Stimulated activated naive CD8-positive, alpha-beta T cell treated with anti-CD3 and anti-CD28 coated beads, Interleukin-15, Interleukin-2, amounts not matched to agents 100 U/mL and 50 U/mL, for 24 hours (primary cell): ENCODE results near the gene VPS26A.

Source experiments
- ATAC-seq: fragments of 150-1000 bp; cut with Tn5 transposase; one replicate; pipeline ENCODE4 v1.10.0; 2021
- DNase-seq: peaks from one replicate; pipeline ENCODE4 v3.0.0; 2021

VPS26A gene

DNA sequence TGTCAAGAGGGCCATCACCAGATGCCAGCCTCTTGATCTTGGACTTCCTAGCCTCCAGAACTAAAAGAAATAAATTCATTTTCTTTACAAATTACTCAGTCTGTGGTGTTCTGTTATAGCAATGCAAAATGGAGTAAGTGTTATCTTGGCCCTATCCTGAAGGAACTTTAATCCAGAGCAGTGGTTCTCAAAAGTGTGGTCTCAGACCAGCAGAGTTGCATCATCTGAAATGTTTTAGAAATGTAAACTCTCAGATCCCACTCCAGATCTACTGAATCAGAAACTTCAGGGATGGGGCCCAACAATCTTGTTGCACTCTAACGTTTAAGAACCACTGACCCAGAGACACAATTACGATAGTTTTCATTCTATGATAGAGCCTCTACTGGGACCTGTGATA is 52.8 kb downstream of the VPS26A start:
- DNase-seq (no peak), ATAC-seq (no peak)

DNA sequence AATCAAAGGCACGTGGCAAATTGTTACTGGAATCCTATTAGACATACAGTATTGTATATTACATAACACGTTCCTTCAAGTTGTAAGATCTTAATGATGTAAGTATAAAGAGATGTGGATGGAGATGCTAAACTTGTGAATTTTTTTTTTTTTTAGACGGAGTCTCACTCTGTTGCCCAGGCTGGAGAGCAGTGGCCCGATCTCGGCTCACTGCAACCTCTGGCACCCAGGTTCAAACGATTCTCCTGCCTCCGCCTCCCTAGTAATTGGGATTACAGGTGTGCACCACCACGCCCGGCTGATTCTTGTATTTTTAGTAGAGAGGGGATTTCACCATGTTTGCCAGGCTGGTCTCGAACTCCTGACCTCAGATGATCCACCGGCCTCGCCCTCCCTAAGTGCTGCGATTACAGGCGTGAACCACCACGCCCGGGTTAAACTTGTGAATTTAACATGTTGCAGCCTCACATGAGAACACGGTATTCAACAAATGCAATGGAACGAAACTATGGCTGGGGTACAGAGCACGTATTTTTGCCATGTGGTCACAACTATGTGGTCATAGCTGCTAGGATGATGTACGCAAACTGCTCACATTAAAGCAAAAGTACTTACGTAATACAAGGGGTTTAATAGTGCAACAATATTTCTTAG is 55.2 kb downstream of the VPS26A start:
- peak; percentile 23 for DNase-seq

DNA sequence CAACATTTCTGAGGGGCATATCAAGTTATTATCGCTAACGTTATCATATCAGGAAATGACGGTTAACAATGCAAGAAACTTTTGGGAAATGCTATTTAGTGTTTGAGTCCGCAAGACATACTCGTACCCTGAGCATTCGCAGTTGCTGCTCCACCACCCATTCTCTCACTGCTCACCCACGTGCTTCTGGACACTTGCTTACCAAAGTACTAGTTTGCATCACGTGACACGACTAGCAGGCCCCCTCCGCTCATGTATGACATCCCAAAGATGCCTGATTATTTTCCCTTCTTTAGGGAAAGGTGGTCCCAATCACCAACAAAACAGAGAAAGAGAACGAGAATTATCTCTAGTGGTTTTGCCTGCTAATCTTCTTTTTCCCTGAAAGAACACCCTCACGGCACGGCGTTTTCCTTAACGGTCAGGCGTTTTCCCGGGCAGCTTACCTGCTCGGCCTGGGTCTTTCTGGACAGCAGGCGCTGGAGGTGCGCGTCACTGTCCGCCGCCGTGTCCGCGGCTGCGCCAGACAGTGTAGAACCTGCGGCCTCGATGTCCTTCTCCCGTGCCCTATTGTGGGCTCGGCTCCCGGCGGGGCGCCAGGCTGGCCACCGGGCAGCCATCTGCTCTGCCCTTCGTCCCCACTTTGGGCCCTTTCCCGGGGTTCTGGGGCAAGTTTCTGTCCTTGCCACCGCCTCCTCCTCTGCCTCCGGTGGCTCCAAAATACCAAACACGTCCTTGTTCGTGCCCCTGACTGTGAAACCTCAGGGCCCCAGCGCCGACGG is 56.0 kb downstream of the VPS26A start, which contains the start of gene SUPV3L1:
TSS of gene SUPV3L1 (plus strand) at position 492 of the 782 bp plus-strand sequence. CDS start at position 550, 58 bp downstream.
- ATAC-seq = peak; percentile 82
- peak; percentile 90 for DNase-seq

More for the DNA sequence above, 55.2 kb downstream of the VPS26A start:
- ATAC-seq = peak; percentile 16

DNA sequence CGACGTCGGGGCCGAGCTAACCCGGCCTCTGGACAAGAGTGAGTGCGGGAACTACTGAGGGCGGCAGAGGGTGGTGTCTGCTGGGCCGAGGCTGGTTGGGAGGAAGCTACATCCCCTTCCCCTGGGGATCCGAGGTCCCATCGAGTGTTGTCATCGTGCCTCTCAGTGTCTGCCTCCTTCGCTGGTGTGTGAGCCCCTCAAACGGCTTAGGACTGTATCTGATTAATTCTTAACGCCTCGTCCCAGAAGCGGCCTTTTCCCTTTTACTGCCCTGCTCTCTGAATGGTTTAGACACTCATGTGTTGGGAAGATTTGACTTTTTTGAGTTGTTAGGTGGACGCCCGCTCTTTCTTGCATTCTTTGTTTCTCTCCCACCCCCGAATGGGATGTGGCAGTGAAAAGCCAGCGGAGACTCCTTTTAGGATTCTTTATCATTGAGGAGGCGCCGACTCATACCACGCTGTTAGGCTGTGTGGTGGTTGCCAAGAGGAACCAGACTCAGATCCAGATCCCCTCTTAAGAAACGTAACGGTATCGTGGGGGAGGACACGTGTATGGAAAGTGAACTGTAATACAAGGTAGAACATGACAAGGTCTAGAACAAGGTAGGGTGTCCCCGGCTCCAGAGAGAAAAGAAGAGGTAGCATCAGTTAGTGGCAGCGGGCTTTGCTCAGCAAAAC is 56.7 kb downstream of the VPS26A start:
- peak; percentile 47 for ATAC-seq
- DNase-seq = peak; percentile 19

DNA sequence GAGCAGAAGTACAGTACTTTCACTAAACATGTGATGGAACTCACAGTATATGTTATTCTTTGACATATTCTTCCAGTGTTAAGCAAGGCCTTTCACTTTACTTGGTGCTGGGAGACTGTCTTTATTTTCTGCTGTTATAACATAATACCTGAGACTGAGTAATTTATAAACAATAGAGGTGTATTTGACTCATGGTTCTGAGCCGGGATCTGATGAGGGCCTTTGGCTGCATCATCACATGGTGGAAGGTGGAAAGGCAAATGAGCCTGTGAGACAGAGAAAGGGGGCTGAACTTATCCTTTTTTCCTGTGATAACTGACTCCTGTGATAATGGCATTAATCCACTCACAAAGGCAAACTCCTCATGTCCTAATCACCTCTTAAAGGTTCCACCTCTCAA is 57.5 kb downstream of the VPS26A start:
- DNase-seq (no peak), ATAC-seq (no peak)

DNA sequence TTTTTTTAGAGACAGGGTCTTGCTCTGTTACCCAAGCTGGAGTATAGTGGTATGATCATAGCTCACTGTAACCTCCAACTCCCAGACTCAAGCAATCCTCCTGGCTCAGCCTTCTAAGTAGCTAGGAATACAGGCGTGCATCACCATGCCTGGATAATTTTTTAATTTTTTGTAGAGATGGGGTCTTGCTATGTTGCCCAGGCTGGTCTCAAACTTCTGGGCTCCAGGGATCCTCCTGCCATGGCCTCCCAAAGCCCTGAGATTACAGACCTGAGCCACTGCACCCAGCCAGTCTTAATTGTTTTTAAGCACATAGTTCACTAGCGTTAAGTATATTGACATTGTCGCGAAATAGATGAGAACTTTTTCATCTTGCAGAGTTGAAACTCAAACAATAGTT is 58.0 kb downstream of the VPS26A start:
- DNase-seq (no peak), ATAC-seq (no peak)

DNA sequence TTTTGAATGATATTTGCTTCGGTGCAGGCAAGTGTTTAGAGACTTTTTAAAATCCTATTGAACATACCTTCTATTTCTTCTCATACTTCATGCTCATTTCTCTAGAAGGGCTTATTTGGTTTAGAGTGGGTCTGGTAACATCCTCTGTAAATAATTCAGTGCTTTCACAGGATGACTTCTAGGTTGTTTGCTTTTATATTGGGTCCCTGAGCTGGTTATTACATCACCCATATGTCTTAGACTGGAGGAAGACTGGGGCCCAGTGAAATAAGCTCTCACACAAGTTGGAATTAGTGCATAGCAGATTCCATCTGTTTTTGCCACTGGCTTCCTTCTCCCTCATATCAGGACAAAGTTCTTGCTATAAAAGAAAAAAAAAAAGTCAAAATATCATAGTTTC is 62.5 kb downstream of the VPS26A start:
- ATAC-seq = no peak
- DNase-seq = no peak

DNA sequence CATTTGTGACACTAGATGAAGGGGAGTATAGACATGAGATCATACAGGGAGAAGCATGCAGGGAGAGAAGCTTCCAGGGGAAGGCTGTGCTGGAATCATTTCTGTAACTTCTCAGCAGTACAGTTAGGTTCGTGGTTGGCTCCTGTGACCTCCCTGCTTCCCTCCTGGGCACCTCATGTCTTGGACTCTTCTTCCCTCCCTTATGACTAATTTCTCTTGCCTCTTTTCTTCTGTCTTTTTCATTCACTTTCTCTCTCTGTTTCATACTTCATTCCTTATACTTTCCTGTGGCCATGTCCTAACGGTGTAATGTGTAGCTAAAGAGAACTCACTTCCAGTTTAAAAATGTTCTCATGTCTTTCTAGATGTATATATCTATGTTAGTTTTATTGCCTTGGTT is 77.1 kb downstream of the VPS26A start:
- ATAC-seq = no peak
- no peak for DNase-seq

DNA sequence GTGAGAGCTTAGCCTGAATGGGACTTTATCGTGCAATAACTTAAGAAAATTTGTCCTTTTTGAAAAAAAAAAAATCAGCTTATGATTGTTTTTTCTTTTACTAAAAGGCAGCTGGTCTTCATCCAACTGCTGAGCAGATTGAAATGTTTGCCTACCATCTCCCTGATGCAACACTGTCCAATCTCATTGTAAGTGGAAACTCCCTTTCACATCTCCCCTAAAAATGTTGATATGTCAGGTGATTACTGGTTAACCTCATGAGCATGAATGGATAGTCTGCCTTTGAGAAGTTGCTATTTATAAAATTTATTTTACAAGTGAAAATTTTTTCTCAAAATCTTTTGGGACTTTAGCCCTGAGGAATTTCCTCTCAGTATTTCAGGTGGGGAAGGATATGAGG is 78.4 kb downstream of the VPS26A start:
- ATAC-seq (peak; percentile 44), DNase-seq (no peak)

DNA sequence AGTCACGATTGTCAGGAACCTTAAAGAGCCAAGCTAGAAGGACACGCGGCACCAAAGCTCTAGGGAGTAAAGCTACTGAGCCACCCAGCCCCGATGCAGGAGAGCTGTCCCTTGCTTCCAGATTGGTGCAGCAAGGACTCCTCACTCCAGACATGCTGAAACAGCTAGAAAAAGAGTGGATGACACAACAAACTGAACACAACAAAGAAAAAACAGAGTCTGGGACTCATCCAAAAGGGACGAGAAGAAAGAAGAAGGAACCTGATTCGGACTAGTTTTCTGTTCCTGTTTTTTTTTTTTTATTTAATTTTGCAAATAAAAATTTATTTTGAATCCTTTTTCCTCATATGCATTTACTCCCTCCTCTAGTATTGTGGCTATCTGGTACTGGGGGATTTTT is 84.8 kb downstream of the VPS26A start:
- no peak for DNase-seq
- no peak for ATAC-seq

DNA sequence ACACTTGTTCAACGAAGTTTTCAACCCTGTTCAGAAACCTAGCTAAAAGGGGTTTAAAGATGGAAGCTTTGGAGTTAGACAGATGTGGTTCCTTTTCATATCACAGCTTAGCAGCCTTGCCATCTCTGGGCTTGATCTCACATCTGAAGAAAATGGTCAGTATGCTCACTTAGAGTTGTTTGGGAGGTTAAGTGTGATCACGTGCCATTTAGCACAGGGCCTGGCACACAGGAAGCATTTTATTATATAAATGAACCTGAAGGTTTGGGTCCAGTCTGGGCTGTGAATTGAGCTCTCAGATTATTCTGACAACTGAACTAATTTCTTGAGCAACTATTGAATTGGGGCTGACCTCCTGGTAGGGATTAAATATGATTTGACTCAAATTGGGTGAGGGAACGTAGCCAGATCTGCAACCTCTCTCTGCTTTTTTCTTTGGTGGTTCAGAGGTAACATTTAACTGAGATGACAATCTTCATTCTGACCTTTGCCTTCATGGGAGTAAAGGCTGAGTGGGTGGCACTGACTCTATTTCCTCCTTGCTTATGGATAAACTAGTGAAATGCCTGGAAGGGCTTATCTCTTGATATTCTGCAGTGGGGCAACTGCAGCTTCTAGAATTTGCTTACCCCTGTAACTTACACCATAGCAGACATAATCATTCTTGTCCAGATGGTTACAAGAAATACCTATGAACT is 86.0 kb downstream of the VPS26A start:
- ATAC-seq (peak; percentile 60), DNase-seq (no peak)

DNA sequence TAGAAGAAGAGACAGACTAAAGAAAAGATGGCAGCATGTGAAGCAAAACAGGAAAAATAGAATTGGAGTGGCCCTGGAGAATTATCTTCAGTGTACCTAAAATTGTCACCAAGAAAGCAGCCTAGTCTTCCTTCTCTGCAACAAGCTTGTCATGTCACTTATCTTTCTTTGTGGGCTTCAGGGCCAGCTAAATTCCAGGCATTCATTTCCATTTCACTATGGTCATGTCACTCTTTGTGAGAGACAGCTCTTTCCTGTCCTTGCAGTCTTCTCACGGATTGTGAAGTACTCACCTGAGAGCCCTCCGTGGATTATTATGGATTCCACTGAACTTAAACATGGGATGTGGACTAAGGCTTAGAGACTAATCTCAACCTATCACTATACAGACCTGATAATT is 87.1 kb downstream of the VPS26A start:
- DNase-seq (no peak), ATAC-seq (no peak)

DNA sequence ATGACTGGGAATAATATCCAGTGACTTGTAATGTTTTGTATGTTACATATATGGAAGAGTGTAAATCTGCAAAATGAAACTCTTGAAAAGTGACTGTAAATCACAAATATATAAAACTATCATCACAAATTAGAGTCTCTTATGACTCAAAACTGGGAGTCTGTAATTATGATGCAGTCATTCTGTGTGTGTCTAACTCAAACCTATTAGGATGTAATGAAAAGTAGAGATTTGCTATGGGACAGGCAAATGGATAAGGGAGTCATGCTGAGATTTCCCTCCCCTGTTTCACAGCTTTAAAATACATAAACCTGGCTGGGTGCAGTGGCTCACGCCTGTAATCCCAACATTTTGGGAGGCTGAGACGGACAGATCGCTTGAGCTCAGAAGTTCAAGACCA is 87.5 kb downstream of the VPS26A start:
- no peak for ATAC-seq

DNA sequence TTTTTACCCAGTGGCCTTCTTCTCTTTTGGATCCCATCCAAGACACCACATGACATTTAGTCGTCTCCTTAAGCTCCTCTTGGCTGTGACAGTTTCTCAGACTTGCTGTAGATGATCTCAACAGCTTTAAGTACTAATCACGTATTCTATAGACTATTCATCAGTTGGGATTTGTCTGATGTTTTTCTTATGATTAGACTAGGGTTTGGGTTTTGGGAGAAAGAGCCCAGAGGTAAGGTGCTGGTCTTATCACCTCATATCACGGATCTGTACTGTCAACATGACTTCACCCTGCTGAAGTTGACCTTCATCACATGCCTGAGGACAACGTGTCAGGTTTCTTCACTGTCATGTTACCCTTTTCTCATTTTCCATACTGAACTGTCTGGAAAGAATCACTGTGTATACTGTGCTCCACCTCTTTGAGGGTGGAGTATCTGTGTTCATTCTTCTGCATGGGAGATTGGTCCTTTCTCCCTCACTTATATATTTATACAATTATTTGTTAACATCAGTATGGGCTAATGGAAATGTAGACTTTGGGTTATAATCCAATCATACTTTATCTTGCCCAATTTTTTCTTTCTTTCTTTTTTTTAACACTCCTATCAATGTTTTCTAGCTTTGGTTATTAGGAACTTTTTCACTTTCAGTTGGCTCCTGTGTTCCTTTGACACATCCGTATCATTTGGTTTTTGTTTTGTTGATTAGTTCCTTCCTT is 89.8 kb downstream of the VPS26A start:
- ATAC-seq (peak; percentile 47), DNase-seq (no peak)

More for the DNA sequence above, 87.5 kb downstream of the VPS26A start:
- no peak for DNase-seq

DNA sequence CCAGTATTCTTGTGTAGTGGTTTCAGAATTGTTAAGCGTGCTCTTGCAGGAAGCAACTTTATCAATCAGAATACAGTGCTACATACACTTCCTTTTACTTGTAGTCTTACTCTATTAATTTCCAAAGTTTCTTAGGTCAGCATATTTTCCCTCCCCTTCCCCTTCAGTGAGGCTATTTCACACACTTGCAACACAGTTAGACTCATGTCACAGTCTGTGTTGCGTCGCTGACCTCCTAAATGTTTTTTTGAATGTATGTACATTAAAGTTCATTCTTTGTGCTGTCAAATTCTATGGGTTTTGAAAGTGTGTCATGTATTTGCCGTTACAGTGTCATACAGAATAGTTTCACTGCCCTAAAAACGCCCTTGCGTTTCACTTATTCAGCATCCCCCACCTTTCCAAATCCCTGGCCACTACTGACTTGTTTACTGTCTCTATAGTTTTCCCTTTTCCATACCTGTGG is 90.7 kb downstream of the VPS26A start:
- no peak for DNase-seq
- ATAC-seq = no peak

DNA sequence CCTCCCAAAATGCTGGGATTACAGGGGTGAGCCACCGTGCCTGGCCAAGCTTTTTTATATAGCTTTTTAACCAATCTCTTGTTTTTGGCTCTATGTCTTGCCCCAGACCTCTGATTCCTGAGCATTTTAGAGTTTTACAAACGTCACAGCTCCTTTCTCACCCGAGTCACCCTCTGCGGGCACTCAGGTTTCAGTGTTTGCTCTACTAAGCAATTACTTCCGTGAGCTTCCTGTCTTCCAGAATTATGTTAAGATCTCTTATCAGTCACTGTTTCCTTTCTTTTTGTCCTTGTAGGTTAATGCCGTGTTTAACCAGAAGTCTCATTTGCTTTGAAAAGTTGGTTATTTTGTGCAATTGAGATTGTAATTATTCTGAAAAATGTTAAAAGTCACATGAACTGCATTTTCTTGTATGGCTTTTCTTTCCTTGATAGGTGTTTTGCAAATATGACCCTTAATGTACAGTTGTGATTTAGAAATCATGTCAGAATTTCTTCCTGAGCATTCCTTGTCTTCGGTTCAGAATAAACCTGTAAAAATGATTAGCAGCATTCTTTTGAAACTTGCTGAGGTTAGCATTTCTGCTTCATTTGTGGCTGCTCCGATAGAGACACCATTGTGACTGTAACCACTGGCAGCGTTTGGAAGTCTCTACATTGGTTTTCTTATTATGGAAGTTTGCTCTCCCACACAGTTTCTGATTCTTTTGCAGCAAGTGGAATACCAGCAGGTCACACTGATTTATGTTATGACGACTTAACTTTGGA is 91.6 kb downstream of the VPS26A start:
- ATAC-seq = peak; percentile 61

DNA sequence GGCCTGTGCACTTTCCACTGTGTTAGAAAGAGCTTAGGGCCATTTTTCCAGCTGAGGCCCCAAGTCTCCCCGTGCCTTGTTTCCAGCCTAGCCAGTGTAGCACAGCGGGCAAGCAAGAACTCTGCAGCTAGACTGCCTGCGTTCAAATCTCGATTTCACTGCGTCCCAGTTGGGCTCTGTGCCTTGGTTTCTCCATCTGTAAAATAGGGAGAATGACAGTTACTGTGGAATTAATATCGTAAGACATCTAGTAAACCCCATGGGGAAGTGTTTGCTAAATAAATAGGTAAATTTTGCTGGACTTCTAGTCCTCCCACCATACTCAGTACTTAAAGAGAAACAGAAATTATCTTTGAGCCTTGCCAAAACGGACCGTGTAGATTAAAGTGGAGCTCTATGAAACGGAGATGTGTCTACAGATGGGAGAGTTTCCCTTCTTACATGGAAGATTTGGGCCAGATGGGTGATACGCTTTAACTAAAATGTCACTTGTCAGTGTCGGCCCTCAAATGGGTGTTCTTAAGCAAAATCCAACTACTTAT is 92.7 kb downstream of the VPS26A start:
- no peak for ATAC-seq
- no peak for DNase-seq

More for the DNA sequence above, 91.6 kb downstream of the VPS26A start:
- no peak for DNase-seq

DNA sequence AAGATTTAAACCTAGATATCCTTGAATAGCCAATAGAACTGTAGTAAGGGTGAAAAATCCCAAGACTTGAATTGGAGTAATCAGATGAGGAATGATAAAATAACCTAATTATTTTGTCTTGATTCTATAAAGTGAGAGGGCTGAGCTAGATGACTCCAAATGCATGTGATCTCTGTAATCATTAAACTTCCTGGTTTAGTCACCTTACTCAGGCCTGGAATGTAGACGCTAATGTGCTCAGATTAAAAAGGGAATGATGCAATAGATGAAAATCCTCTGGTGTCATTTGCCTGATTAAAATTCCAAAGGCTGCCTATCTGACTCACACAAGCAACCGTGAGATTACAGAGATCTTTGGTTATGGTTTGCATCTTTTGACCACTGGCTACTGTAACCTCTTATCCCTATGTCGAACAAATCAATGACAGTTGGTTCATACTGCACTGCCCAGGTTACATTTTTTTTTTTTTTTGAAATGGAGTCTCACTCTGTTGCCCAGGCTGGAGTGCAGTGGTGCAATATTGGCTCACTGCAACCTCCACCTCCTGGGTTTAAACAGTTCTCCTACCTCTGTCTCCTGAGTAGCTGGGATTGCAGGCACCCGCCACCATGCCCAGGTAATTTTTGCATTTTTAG is 93.3 kb downstream of the VPS26A start:
- no peak for DNase-seq
- ATAC-seq = no peak

DNA sequence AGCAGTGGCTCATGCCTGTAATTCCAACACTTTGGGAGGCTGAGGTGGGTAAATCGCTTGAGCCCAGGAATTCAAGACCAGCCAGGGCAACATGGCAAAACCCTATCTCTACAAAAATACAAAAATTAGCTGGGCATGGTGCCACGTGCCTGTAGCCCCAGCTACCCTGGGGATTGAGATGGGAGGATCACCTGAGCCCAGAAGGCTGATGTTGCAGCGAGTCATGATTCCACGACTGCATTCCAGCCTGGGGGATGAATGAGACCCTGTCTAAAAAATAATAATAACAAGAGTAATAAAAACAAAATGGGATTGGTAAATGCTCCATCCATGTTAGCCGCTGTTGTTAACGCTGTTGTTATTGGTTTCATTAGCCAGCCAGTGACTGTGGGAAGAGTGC is 94.9 kb downstream of the VPS26A start:
- DNase-seq = no peak
- no peak for ATAC-seq

DNA sequence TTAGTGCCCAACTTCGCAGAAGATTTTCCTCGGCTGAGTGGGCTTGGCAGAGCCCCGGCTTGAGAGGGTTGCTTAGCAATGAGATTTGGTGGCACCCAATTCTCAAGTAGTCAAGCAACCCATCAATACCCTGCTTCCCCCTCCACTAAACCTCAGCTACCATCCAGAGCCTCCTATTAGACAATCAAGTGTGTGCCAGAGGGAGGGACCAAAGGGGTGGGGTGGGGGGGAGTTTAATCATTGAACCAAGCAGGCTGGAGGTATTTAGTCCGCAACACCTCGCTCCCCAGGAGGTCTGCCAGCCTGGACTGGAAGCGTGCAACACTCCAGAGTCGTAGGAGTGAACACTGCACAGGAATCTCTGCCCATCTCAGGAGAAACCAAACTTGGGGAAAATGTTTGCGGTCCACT is 96.1 kb downstream of the VPS26A start, which contains the start of gene HKDC1:
TSS of gene HKDC1 (plus strand) at position 292 of the 411 bp plus-strand sequence. CDS start at position 396, 104 bp downstream.
- DNase-seq = no peak
- ATAC-seq = no peak
